ENCODE data around the gene VPS37C. TPM values are rescaled to one million over a fixed set of nuclear protein-coding genes. Genes with fewer than 3 reads are reported as not detected.
"Not testable (repeated sequence)": the region's sequence is repeated elsewhere in the genome, so short reads cannot be mapped to it uniquely, and the experiment has no call there.

VPS37C gene
- total RNA-seq, 8 experiments from 2014 or later, result 6.8 to 13.9 (median 11.0) TPM

DNA sequence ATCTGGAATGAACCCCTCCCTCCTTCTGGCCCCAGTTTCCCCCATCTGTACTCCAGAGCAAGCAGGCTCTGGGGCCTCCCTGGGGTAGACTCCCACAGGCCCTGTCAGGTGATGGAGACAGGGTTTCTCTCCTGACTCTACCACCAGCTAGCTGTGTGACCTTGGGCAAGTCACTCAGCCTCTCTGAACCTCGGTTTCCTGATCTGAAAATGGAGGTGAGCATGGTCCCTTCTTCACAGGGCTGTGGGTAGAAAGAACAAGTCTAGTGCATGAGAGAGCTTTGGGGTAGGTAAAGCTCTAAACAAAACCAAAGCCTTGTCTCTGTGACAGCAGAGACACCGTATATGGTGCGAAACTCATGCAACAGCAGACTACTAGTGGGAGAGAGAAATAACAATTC lies 53.3 kb downstream of the VPS37C start:
- WGBS, 10 experiments, result 83 to 100% (median 88%) methylated on average over 1 to 2 of the region's 3 CpGs; no CpG with 5 or more reads in 4 of the 10 experiments
- H3K27ac ChIP-seq, result no peak overlapping the region
- ATAC-seq (replicated peaks in 6 of 8), result no peak
- in situ Hi-C loops (cut with MboI; ENCODE audit: low pct_unique_long_range_greater_than_20kb in 2 of 9, low sequenced_read_pairs in 9 of 9, unreplicated experiment in 9 of 9), result no loop called here
- H3K4me3 ChIP-seq, result no peak overlapping the region
- peaks cover 0 to 6% of the 10 kb centered on the region in 2 donors for H3K4me1 ChIP-seq (replicated peaks in 1 of 2)

- in situ Hi-C loops (cut with MboI; ENCODE audit: low pct_unique_long_range_greater_than_20kb in 2 of 9, low sequenced_read_pairs in 9 of 9, unreplicated experiment in 9 of 9), result no loop called here
- Histone ChIP-seq H3K4me1 (replicated peaks in 1 of 2) (peaks cover 0 to 6% of the 10 kb centered on the region in 2 donors), H3K27ac (no peak overlapping the region), H3K4me3 (no peak overlapping the region)
- WGBS, 10 experiments, result 20 to 100% (median 92%) methylated on average over 1 to 10 of the region's 11 CpGs; no CpG with 5 or more reads in 3 of the 10 experiments
- peak in 2 of 8 experiments; percentile 48 to 50 for ATAC-seq (replicated peaks in 6 of 8)
Observed at GRCh38 chr11:61106894-61107470, 54.2 kb downstream of the VPS37C start.

DNA sequence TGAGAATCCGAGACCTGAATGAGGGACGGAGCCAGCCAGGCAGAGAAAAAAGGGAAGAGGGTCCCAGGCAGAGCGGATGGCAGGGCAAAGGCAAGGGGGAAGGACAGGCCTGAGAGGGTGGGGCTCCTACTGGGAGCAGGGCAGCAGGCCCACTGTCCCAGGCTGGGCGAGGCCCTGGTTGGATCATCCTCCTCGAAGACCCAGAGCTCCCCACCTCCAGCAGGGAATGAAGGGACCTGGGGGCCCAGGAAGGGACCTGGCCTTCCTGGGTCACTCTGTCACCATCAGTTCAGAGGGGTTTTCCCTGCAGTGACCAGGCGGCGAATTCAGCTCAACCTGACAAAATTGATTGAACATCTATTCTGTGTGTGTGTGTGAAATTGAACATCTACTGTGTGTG lies 54.9 kb downstream of the VPS37C start:
- WGBS, 10 experiments, result 60 to 100% (median 80%) methylated on average over 1 to 2 of the region's 7 CpGs; no CpG with 5 or more reads in 6 of the 10 experiments
- in situ Hi-C loops (cut with MboI; ENCODE audit: low pct_unique_long_range_greater_than_20kb in 2 of 9, low sequenced_read_pairs in 9 of 9, unreplicated experiment in 9 of 9), result no loop called here
- Histone ChIP-seq H3K4me3 (no peak overlapping the region), H3K27ac (no peak overlapping the region), H3K4me1 (replicated peaks in 1 of 2) (peaks cover 0 to 6% of the 10 kb centered on the region in 2 donors)
- ATAC-seq (replicated peaks in 6 of 8), result no peak

DNA sequence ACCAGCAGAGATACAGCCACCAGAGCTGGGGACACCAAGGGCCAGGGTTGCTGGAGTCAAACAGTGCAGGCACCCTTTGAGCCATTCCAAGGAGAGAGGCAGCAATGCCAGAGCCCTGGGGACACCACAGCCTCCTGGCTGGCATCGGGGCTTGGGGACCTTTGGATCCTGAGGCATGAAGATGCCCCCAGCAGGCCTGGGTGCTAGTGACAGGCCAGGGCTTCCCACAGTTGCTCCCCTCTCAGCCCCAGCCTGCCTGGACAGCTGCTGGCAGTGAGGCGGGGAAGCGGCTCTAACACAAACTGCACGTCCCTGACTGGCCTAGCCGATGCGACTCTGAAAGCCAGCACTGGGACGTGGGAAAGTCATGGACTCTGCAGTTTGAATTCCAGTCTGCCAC lies 56.3 kb downstream of the VPS37C start:
- ATAC-seq (replicated peaks in 6 of 8), result no peak
- Histone ChIP-seq H3K27ac (no peak overlapping the region), H3K4me3 (no peak overlapping the region), H3K4me1 (replicated peaks in 1 of 2) (peaks cover 0 to 6% of the 10 kb centered on the region in 2 donors)
- in situ Hi-C loops (cut with MboI; ENCODE audit: low pct_unique_long_range_greater_than_20kb in 2 of 9, low sequenced_read_pairs in 9 of 9, unreplicated experiment in 9 of 9), result no loop called here
- 48 to 89% (median 83%) methylated on average over 2 to 6 of the region's 7 CpGs; no CpG with 5 or more reads in 6 of the 10 experiments for WGBS, 10 experiments

GRCh38 chr11:61103851-61104423 lies 57.3 kb downstream of the VPS37C start:
- no peak overlapping the region for H3K27ac ChIP-seq
- H3K4me1 ChIP-seq (replicated peaks in 1 of 2), result peaks cover 0 to 6% of the 10 kb centered on the region in 2 donors
- 80 to 100% (median 82%) methylated on average over 1 to 3 of the region's 3 CpGs; no CpG with 5 or more reads in 5 of the 10 experiments for WGBS, 10 experiments
- no peak for ATAC-seq (replicated peaks in 6 of 8)
- in situ Hi-C loops (cut with MboI; ENCODE audit: low pct_unique_long_range_greater_than_20kb in 2 of 9, low sequenced_read_pairs in 9 of 9, unreplicated experiment in 9 of 9), result no loop called here
- H3K4me3 ChIP-seq, result no peak overlapping the region

- ATAC-seq (replicated peaks in 6 of 8), result peak in 2 of 8 experiments; percentile 29 to 52
- in situ Hi-C loops (cut with MboI; ENCODE audit: low pct_unique_long_range_greater_than_20kb in 2 of 9, low sequenced_read_pairs in 9 of 9, unreplicated experiment in 9 of 9), result no loop called here
Observed at GRCh38 chr11:61102667-61103571, 58.3 kb downstream of the VPS37C start.

DNA sequence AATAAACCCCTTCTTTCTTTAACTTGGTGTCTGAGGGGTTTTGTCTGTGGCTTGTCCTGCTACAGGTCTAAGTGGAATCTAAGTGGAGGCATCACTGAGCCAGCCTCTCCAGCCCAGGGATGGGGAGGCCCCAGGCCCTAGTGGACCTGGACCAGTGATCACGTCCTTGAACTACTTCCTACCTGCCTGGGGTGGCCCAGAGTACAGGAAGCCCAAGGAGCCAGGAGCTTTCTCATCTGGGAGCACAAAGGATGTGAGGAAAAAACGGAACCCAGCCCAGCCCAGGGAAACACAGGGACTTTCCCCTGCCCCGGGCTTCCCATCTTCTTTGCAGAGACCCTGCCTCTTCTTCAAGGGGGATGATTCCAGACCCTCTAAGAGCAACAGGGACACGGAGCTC lies 62.4 kb downstream of the VPS37C start:
- H3K4me3 ChIP-seq, result no peak overlapping the region
- no peak for ATAC-seq (replicated peaks in 6 of 8)
- no peak overlapping the region for H3K27ac ChIP-seq
- no peaks in the 10 kb centered on the region for H3K4me1 ChIP-seq (replicated peaks in 1 of 2)
- in situ Hi-C loops (cut with MboI; ENCODE audit: low pct_unique_long_range_greater_than_20kb in 2 of 9, low sequenced_read_pairs in 9 of 9, unreplicated experiment in 9 of 9), result no loop called here
- 17 to 80% (median 69%) methylated on average over 1 to 3 of the region's 4 CpGs; no CpG with 5 or more reads in 7 of the 10 experiments for WGBS, 10 experiments

More at GRCh38 chr11:61102667-61103571, 58.3 kb downstream of the VPS37C start:
- 0 to 100% (median 70%) methylated on average over 1 to 9 of the region's 21 CpGs; no CpG with 5 or more reads in 3 of the 10 experiments for WGBS, 10 experiments
- Histone ChIP-seq H3K27ac (no peak overlapping the region), H3K4me1 (replicated peaks in 1 of 2) (peaks cover 0 to 6% of the 10 kb centered on the region in 2 donors), H3K4me3 (no peak overlapping the region)

GRCh38 chr11:61098261-61098660 lies 63.0 kb downstream of the VPS37C start:
- WGBS, 10 experiments, result 0 to 90% (median 33%) methylated on average over 1 to 2 of the region's 2 CpGs; no CpG with 5 or more reads in 2 of the 10 experiments
- ATAC-seq (replicated peaks in 6 of 8); H3K4me3 ChIP-seq; in situ Hi-C loops (cut with MboI; ENCODE audit: low pct_unique_long_range_greater_than_20kb in 2 of 9, low sequenced_read_pairs in 9 of 9, unreplicated experiment in 9 of 9); H3K27ac ChIP-seq; H3K4me1 ChIP-seq (replicated peaks in 1 of 2): not testable (repeated sequence)

DNA sequence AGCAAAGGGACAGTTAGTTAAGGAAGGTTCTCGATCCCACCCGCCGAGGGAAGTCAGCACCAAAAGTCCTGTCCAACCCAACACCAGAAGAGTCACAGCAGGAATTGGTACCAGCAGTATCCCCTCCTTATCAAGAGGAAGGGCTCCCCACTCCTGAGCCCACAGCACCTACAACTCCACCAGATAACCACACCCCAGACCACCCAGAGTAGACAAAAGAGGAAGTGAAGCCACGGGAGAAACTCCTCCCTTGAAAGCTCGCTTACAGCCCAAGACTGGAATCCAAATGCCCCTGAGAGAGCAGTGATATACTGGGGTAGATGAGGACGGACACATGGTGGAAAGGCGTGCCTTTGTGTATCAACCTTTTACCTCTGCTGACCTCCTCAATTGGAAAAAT lies 66.2 kb downstream of the VPS37C start:
- Histone ChIP-seq H3K27ac (no peak overlapping the region), H3K4me1 (replicated peaks in 1 of 2) (no peaks in the 10 kb centered on the region), H3K4me3 (no peak overlapping the region)
- in situ Hi-C loops (cut with MboI; ENCODE audit: low pct_unique_long_range_greater_than_20kb in 2 of 9, low sequenced_read_pairs in 9 of 9, unreplicated experiment in 9 of 9), result no loop called here
- WGBS, 10 experiments, result 86 to 100% (median 100%) methylated on average over 1 to 6 of the region's 7 CpGs; no CpG with 5 or more reads in 5 of the 10 experiments
- ATAC-seq (replicated peaks in 6 of 8), result no peak

DNA sequence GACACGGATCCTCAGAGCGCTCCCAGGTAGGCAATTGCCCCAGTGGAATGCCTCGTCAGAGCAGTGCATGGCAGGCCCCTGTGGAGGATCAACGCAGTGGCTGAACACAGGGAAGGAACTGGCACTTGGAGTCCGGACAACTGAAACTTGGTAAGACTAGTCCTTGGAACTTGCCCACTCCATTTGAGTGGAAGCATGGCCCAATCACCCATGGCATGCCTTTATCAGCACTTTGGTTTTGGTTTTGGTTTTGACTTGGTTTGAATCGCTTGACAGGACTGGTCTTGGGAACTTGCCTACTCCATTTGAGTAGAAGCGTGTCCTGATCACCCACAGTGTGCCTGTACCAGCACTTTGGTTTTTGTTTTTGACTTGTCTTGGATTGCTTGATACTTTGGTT lies 67.1 kb downstream of the VPS37C start:
- ATAC-seq (replicated peaks in 6 of 8); in situ Hi-C loops (cut with MboI; ENCODE audit: low pct_unique_long_range_greater_than_20kb in 2 of 9, low sequenced_read_pairs in 9 of 9, unreplicated experiment in 9 of 9); H3K27ac ChIP-seq; H3K4me1 ChIP-seq (replicated peaks in 1 of 2); H3K4me3 ChIP-seq: not testable (repeated sequence)
- 58 to 100% (median 82%) methylated on average over 1 to 4 of the region's 7 CpGs; no CpG with 5 or more reads in 4 of the 10 experiments for WGBS, 10 experiments

DNA sequence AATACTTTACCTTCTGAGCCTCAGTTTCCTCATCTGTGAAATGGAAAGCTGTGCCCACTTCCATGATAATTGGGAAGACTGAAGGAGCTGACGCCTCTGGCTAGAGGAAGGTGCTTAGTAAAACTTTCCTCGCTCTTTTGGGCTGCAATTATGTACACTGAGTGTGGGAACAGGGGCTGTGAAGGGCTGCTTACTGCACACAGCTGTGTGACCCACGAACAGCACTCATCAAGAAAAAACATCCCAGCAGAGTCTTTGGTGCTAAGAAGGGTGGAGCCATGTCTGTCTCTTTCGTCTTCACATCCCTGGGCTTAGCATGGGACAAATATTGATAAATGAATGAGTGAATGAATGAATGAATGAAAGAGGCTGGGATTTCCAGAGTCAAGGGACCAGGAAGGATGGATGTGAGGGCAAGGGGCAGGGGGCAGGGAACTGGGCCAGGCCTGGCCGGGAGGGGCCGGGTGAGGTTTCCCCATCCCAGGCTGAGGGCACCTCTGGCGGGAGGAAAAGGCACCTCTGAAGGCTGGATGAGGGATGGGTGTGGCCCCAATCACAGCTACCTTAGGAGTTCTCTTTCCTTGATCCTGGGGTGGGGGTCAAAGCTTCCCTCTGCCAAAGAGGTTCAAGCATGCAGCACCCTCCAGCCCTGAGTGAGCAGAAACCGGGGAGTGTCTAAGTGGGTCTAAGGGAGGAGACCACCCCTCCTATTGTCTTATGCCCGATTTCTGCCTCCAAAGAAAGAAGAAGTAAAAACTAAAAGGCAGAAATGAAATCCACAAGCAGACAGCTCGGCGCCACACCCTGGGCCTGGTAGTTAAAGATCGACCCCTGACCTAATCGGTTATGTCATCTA lies 68.1 kb downstream of the VPS37C start:
- no peak overlapping the region for H3K27ac ChIP-seq
- in situ Hi-C loops (cut with MboI; ENCODE audit: low pct_unique_long_range_greater_than_20kb in 2 of 9, low sequenced_read_pairs in 9 of 9, unreplicated experiment in 9 of 9), result no loop called here
- WGBS, 10 experiments, result 30 to 100% (median 87%) methylated on average over 1 to 7 of the region's 13 CpGs; no CpG with 5 or more reads in 6 of the 10 experiments
- H3K4me1 ChIP-seq (replicated peaks in 1 of 2), result no peaks in the 10 kb centered on the region
- ATAC-seq (replicated peaks in 6 of 8), result no peak
- H3K4me3 ChIP-seq, result no peak overlapping the region

DNA sequence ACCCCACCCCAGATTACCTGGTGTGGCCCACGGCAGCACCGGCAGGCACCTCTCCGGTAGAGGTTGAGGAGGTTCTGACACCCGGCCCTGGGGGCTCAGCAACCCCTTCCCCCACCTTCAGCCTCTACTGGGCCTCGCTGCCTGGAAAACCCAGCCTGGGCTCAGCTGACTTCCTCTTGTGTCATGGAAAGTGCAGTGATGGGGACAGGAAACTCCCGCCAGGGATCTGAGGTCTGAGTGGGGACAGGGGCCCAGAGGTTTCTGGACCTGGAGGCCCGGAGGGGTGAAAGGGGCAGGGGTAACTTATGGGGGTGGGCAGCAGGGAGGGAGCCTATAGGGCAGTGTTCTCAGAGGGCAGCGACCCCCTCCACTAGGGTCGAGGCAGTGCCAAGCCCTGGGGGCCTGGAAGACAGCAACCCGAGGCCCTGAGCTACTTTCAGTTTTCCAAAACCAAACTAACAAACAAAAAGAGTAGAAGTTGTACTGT lies 68.9 kb downstream of the VPS37C start:
- ATAC-seq (replicated peaks in 6 of 8), result no peak
- no peak overlapping the region for H3K4me3 ChIP-seq
- no peak overlapping the region for H3K27ac ChIP-seq
- 40 to 93% methylated on average over 1 to 2 of the region's 10 CpGs; no CpG with 5 or more reads in 8 of the 10 experiments for WGBS, 10 experiments
- in situ Hi-C loops (cut with MboI; ENCODE audit: low pct_unique_long_range_greater_than_20kb in 2 of 9, low sequenced_read_pairs in 9 of 9, unreplicated experiment in 9 of 9), result no loop called here
- H3K4me1 ChIP-seq (replicated peaks in 1 of 2), result no peaks in the 10 kb centered on the region
